Measurements from ENCODE around the gene YWHAQ. TPM values are rescaled to one million over a fixed set of nuclear protein-coding genes. Genes with fewer than 3 reads are reported as not detected.
A peak's percentile ranks its signal among the peaks of the same experiment; 100 is the strongest.

The YWHAQ gene
- total and polyA plus RNA-seq, 2 of the 4 experiments (the other 2 are of a cell fraction): 196 to 255 TPM

DNA sequence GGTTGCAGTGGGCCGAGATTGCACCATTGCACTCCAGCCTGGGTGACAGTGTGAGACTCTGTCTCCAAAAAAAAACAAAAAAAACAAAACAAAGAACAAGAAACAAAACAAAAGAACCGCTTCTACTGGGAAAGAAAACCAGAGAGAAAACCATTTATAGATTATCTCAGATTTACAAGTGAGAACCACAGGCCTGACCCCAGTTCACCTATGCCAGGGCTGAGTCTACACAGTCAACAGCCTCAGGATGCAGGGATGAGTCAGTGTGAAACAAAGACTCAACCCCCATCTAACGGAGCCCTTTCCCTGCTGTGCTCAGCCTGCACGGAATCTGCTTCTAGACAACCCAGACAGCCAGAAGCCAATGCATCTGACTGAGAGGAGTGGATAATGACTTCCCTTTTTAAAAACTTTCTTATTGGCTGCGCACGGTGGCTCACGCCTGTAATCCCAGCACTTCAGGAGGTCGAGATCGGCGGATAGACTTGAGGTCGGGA lies 25.5 kb upstream of the YWHAQ start:
- dilution Hi-C loops (cut with HindIII; ENCODE audit: low sequenced_read_pairs, unreplicated experiment) (no loop called here), intact Hi-C loops (cut with micrococcal nuclease) (loop anchor here (2.0 kb wide), 1 partner anchor 26 kb away; the partner anchor contains the start of gene YWHAQ), in situ Hi-C loops (cut with MboI; ENCODE audit: low sequenced_read_pairs) (no loop called here)
- Histone ChIP-seq H3K27ac (ENCODE audit: insufficient read depth, low read length) (peak overlapping the region; percentile 67), H4K5ac (ENCODE audit: low read depth, low read length) (no peak overlapping the region), H3K79me1 (ENCODE audit: low read depth in 1 of 2, low read length in 2 of 2) (peaks cover 0 to 7% of the 10 kb centered on the region in 2 experiments; a peak in 2 of 4 replicates), H3K4me3 (ENCODE audit: insufficient read depth, low read depth, low read length) (no peak overlapping the region), H3K4me1 (ENCODE audit: control insufficient read depth, insufficient read depth, low read length) (peaks cover 20% of the 10 kb centered on the region), H3K4me2 (ENCODE audit: low read depth, low read length) (no peak overlapping the region), H3K56ac (ENCODE audit: extremely low read depth, insufficient read depth, low read length) (0 out of 2 replicates have a peak overlapping the region, but pooled peaks have one; percentile 12), H2AFZ (replicated peaks; ENCODE audit: low read length, poor library complexity) (peak overlapping the region; percentile 45), H3K9me1 (ENCODE audit: insufficient read depth, low read length) (peaks cover 13% of the 10 kb centered on the region), H2BK20ac (ENCODE audit: low read depth, low read length) (peak overlapping the region; percentile 71), H2AK5ac (ENCODE audit: low read depth, low read length) (peak overlapping the region; percentile 86; the same call in 1 of the 2 replicates), H3K18ac (ENCODE audit: low read depth, low read length) (no peak overlapping the region), H3K4ac (ENCODE audit: low read depth, low read length) (peak overlapping the region; percentile 90), H4K91ac (ENCODE audit: insufficient read depth, low read depth, low read length) (peak overlapping the region; percentile 93), H3K27me3 (ENCODE audit: control insufficient read depth, insufficient read depth, low read length) (no peaks in the 10 kb centered on the region), H3K14ac (replicated peaks; ENCODE audit: low read depth, low read length) (peak overlapping the region; percentile 79; the same call in 1 of the 2 replicates), H2AK9ac (replicated peaks; ENCODE audit: low read depth, low read length, poor library complexity) (peak overlapping the region; percentile 71), H3K9ac (ENCODE audit: low read depth, low read length) (no peak overlapping the region), H4K20me1 (ENCODE audit: insufficient read depth, low read length) (no peaks in the 10 kb centered on the region), H2BK120ac (ENCODE audit: low read depth, low read length) (peak overlapping the region; percentile 97), H3K23ac (ENCODE audit: low read depth, low read length) (no peak overlapping the region), H3K9me3 (ENCODE audit: control insufficient read depth, insufficient read depth, low read length) (no peaks in the 10 kb centered on the region), H2BK5ac (ENCODE audit: low read depth, low read length, poor library complexity, severe bottlenecking) (peak overlapping the region; percentile 85), H2BK15ac (ENCODE audit: low read depth, low read length) (peak overlapping the region; percentile 99; the same call in 1 of the 3 replicates), H3K36me3 (ENCODE audit: control insufficient read depth, insufficient read depth, low read length) (no peaks in the 10 kb centered on the region), H4K8ac (ENCODE audit: low read depth in 2 of 2, low read length in 2 of 2) (peak overlapping the region; percentile 7 to 61; a peak in 3 of 4 replicates)
- POLR2A ChIA-PET (ENCODE audit: unreplicated experiment): no interaction called here
- peak; percentile 87 for ATAC-seq (ENCODE audit: low read depth)
- CTCF ChIA-PET: interaction anchor here (2.1 kb wide), 1 partner anchor 10 kb away, joined by 6 read pairs; no protein-coding TSS in a partner anchor
- peak; percentile 97 for DNase-seq
- BruUV-seq (replicated peaks): no TSS peak
- WGBS, 2 experiments (ENCODE audit: extremely low coverage in 2 of 2, insufficient read length in 1 of 2): 55% methylated on average over 4 of the region's 11 CpGs; no CpG with 5 or more reads in 1 of the 2 experiments
- TF ChIP-seq NFE2L2 (IDR thresholded peaks at IDR 0.05; ENCODE audit: low read depth, low read length): no peak
- no peak for TF ChIP-seq MAFK (IDR thresholded peaks at IDR 0.05; ENCODE audit: low read depth, low read length)
- TF ChIP-seq BHLHE40 (IDR thresholded peaks at IDR 0.05; ENCODE audit: low read depth, low read length): peak; percentile 69
- TF ChIP-seq MXI1 (IDR thresholded peaks at IDR 0.05; ENCODE audit: borderline replicate concordance, low read depth, low read length): no peak
- no peak for TF ChIP-seq ELK1 (IDR thresholded peaks at IDR 0.05; ENCODE audit: borderline replicate concordance, low read depth, low read length)
- no peak for TF ChIP-seq CEBPB (IDR thresholded peaks at IDR 0.05; ENCODE audit: low read depth, low read length)
- no peak for TF ChIP-seq CHD1 (IDR thresholded peaks at IDR 0.05; ENCODE audit: low read depth, low read length)
- TF ChIP-seq MAZ (IDR thresholded peaks at IDR 0.05; ENCODE audit: borderline replicate concordance, low read depth, low read length): 0 out of 2 replicates have a peak, but pooled peaks have one; percentile 11
- TF ChIP-seq FOS (IDR thresholded peaks at IDR 0.05; ENCODE audit: low read depth, low read length): peak; percentile 95
- no peak for TF ChIP-seq SMC3 (IDR thresholded peaks at IDR 0.05; ENCODE audit: low read depth, low read length)
- TF ChIP-seq POLR2A (IDR thresholded peaks at IDR 0.05; ENCODE audit: low read depth, low read length): no peak
- peak; percentile 47 for TF ChIP-seq RAD21 (IDR thresholded peaks at IDR 0.05; ENCODE audit: low read length)
- TF ChIP-seq USF2 (IDR thresholded peaks at IDR 0.05; ENCODE audit: low read depth, low read length): no peak
- TF ChIP-seq RFX5 (IDR thresholded peaks at IDR 0.05; ENCODE audit: low read depth, low read length): no peak
- peak; percentile 87 for TF ChIP-seq RCOR1 (IDR thresholded peaks at IDR 0.05; ENCODE audit: insufficient replicate concordance, low read length)
